Stimulated activated memory B cell treated with anti-CD40 and anti-IgM and Interleukin-4, amounts not matched to agents 10 μg/mL and 1 μg/mL and 100 μg/mL, for 72 hours (primary cell): ENCODE data around the gene TBX5.

ENCODE experiments used
- ATAC-seq: fragments of 150-1000 bp; cut with Tn5 transposase; 2 replicates; pipeline ENCODE4 v1.10.0; 2021
- H3K27ac Mint-ChIP-seq: one replicate; pipeline ENCODE4 v1.8.0; 2022; ENCODE audit warnings: mild to moderate bottlenecking, mixed read lengths
- H3K27me3 Mint-ChIP-seq: one replicate; pipeline ENCODE4 v1.8.0; 2022; ENCODE audit warnings: mixed read lengths
- H3K36me3 Mint-ChIP-seq: one replicate; pipeline ENCODE4 v1.8.0; 2022; ENCODE audit warnings: mixed read lengths
- H3K4me1 Mint-ChIP-seq: one replicate; pipeline ENCODE4 v1.8.0; 2022; ENCODE audit warnings: mixed read lengths
- H3K4me3 Mint-ChIP-seq: one replicate; pipeline ENCODE4 v1.8.0; 2022; ENCODE audit warnings: mild to moderate bottlenecking, moderate library complexity, mixed read lengths
- H3K9me3 Mint-ChIP-seq: one replicate; pipeline ENCODE4 v1.8.0; 2022; ENCODE audit warnings: mixed read lengths

The TBX5 gene

DNA sequence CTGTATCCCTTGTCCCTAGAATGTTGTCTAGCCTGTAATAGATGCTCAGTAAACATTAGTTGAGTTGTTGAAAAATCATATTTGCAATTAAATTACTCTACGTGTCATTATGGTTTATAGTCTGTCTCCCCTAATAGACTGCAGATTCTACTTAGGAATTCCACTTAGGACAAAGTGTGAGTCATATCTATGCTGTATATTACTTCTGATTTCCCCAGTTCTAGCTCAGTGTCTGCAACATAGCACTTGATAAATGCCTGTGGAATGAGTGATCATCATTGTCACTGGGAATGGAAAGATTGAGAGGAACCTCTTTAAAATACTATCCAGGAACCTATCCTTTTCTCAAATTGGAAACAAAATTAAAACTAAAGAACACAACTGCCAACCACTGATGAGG lies 99.3 kb downstream of the TBX5 start:
- no peak for ATAC-seq
- no peaks in the 10 kb centered on the region for H3K36me3 Mint-ChIP-seq
- H3K27me3 Mint-ChIP-seq: peaks cover 9% of the 10 kb centered on the region
- H3K27ac Mint-ChIP-seq: no peak overlapping the region
- no peak overlapping the region for H3K4me3 Mint-ChIP-seq
- H3K4me1 Mint-ChIP-seq: no peaks in the 10 kb centered on the region
- H3K9me3 Mint-ChIP-seq: peaks cover 8% of the 10 kb centered on the region

DNA sequence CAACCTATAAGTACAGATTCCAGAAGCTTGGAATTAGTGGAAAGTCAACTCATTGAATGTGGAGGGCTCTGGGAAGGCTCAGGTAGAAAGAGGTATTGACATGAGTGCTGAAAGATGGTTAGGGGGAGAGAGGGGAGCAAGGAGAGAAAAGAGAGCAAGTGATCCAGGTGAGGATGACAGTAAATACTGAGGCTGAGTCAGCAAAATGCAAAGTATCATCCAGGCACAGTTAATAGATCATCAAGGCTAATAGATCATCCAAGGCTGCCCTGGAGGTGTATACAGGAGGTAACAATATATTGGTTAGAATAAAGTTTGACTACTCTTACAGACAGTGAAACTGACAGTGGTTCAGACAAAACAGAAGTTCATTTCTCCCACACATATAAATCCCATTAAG lies 100.5 kb downstream of the TBX5 start:
- no peak overlapping the region for H3K27ac Mint-ChIP-seq
- no peaks in the 10 kb centered on the region for H3K4me1 Mint-ChIP-seq
- no peak for ATAC-seq

More for the DNA sequence above, 100.5 kb downstream of the TBX5 start:
- Mint-ChIP-seq H3K9me3 (peaks cover 8% of the 10 kb centered on the region), H3K36me3 (no peaks in the 10 kb centered on the region), H3K27me3 (peaks cover 21% of the 10 kb centered on the region), H3K4me3 (no peak overlapping the region)
